Thyroid gland (tissue), 4 donors: ENCODE measurements around the gene LRP10. TPM values are rescaled to one million over a fixed set of nuclear protein-coding genes. Genes with fewer than 3 reads are reported as not detected.

Experiments used
- DNase-seq, 2 donors: peaks; one replicate each; pipeline ENCODE4 v3.0.0-alpha.2; 2019
- H3K27ac ChIP-seq, 3 donors: fragments of 200-600 bp; sonication (generic); 1 replicate in 2 of 3; 2 replicates in 1 of 3; pipeline ENCODE4 v1.5.1; 2016 to 2019; ENCODE audit warnings: mild to moderate bottlenecking in 1 of 3, moderate library complexity in 1 of 3
- H3K27me3 ChIP-seq: fragments of 200-600 bp; sonication (generic); one replicate; pipeline ENCODE4 v1.5.1; 2019
- H3K36me3 ChIP-seq, 2 donors: fragments of 200-600 bp; sonication (generic); one replicate each; pipeline ENCODE4 v1.5.1; 2016 to 2019
- H3K4me1 ChIP-seq, 2 donors: fragments of 200-600 bp; sonication (generic); one replicate each; pipeline ENCODE4 v1.5.1; 2017 to 2019
- H3K4me3 ChIP-seq, 3 donors: fragments of 200-600 bp; sonication (generic); replicated peaks in 1 of 3; 1 replicate in 2 of 3; 2 replicates in 1 of 3; pipeline ENCODE4 v1.5.1; 2016; ENCODE audit warnings: mild to moderate bottlenecking in 1 of 3
- H3K9me3 ChIP-seq: fragments of 200-600 bp; sonication (generic); one replicate; pipeline ENCODE4 v1.5.1; 2017
- POLR2A ChIP-seq, 2 donors: fragments of 450-650 bp; IDR thresholded peaks; one replicate each; pipeline ENCODE4 v1.6.1; 2017; ENCODE audit warnings: antibody characterized with exemption in 2 of 2, mild to moderate bottlenecking in 2 of 2, moderate library complexity in 1 of 2
- WGBS, 2 donors: methylation state at CpG; one replicate each; pipeline ENCODE4 v1.1.5; 2017; 5-methylcytosine and 5-hydroxymethylcytosine counted together
- intact Hi-C: fragments of 100-400 bp; cut with DNase I; formaldehyde crosslinking; loops from one replicate; pipeline ENCODE4 v1.15.1; 2023
- small RNA-seq: library from RNA; depleted of rRNA; stranded (forward); fragments of <200 nt; gene quantifications from one replicate; pipeline ENCODE3, GENCODE V24; 2016
- total RNA-seq, 4 donors: library from RNA; depleted of rRNA; stranded (reverse); fragments of >200 nt; gene quantifications; one replicate each; pipeline ENCODE4 v1.2.3, GENCODE V29; 2016
- TF ChIP-seq, protein P1 (sequence below), 6 experiments: fragments of 200-600 bp in 3 of 6; fragments of 450-650 bp in 3 of 6; sonication (generic) in 3 of 6; IDR thresholded peaks; one replicate each; pipeline ENCODE4 v1.5.1; 2016 to 2019; ENCODE audit warnings: antibody characterized with exemption in 6 of 6, mild to moderate bottlenecking in 2 of 6, inconsistent platforms in 1 of 6, moderate library complexity in 1 of 6

LRP10 gene
- total RNA-seq, 4 donors from 2014 or later, result 107 to 143 (median 121) TPM

DNA sequence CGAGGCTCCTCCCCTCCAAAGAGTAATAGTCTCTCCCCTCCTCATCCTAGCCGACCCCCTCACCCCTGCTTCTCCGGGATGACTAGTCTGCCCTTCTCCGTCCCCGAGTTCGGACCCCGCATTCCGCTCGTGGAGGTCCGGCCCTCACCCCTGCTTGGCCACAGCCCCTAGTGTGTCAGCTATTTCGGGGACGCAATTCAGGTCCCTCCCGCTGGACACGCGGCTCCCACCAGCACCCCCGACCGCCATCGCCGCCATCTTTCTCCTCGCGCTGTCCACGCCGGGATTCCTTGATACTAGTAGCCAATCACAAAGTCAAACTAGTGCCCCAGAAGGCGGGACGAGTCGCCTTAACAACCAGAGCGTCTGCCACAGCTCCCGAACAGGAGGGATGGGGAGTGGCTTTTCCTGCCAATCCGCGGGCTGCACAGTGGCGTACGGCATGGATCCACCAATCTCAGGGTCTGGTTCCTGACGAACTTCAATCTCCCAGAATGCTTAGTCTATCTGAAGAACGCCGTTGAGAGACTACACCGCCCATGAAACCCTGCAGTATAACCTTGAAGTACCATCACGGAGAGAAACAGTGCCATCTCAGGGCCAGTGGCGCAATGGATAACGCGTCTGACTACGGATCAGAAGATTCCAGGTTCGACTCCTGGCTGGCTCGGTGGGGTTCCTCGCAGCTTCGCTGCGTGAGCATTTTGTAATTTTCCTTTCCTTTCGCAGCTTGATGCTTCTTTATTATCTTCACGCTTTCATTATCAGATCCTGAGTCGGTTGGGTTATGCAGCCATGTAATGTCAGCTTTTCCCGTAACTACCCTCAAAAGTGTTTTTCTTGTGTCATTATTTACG, 57.8 kb downstream of the LRP10 start, which contains the start of gene PRMT5:
Gene PRMT5, minus strand, starts transcription at position 273 of the 857 bp plus-strand sequence. Its CDS starts 15 bp downstream, at position 258.
- intact Hi-C loops, result no loop called here
- H3K4me3 ChIP-seq, result peak within 1 kb of the TSS; percentile 30 to 83 (median 77)
- no peaks in the 10 kb centered on the region for H3K27me3 ChIP-seq
- WGBS, 2 donors, result 0% methylated on average over 50 of the region's 51 CpGs
- H3K27ac ChIP-seq, result peak within 1 kb of the TSS; percentile 63 to 87 (median 79)
- peaks cover 6 to 10% of the 10 kb centered on the region in 2 donors for H3K4me1 ChIP-seq
- peaks cover 5 to 19% of the 10 kb centered on the region in 2 donors for H3K36me3 ChIP-seq
- TF ChIP-seq, protein P1, sequence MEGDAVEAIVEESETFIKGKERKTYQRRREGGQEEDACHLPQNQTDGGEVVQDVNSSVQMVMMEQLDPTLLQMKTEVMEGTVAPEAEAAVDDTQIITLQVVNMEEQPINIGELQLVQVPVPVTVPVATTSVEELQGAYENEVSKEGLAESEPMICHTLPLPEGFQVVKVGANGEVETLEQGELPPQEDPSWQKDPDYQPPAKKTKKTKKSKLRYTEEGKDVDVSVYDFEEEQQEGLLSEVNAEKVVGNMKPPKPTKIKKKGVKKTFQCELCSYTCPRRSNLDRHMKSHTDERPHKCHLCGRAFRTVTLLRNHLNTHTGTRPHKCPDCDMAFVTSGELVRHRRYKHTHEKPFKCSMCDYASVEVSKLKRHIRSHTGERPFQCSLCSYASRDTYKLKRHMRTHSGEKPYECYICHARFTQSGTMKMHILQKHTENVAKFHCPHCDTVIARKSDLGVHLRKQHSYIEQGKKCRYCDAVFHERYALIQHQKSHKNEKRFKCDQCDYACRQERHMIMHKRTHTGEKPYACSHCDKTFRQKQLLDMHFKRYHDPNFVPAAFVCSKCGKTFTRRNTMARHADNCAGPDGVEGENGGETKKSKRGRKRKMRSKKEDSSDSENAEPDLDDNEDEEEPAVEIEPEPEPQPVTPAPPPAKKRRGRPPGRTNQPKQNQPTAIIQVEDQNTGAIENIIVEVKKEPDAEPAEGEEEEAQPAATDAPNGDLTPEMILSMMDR (IDR thresholded peaks at IDR 0.05), result peak in 1 of 6 experiments; percentile 3
- TF ChIP-seq POLR2A (IDR thresholded peaks at IDR 0.05), result peak; percentile 63 to 91
- no peaks in the 10 kb centered on the region for H3K9me3 ChIP-seq
- DNase-seq, result peak; percentile 100

DNA sequence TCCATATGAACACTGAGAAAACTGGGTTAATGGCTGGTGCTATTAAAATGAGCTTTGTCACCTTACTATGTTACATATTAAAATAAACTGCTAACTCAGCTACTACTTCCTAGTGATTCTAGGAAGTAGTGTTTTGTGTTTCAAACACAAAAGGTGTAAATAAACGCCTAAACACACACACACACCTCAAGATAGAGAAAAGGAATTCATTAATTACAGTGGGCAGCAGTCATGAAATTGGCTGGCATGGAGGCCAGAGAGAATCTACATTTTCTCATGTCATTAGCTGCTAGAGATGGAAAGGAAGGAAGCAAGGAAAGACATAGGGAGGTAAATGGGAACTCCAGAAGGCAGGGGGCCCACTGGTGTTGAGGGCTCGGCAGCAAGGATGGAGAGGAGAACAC, 58.4 kb downstream of the LRP10 start:
- no peak for DNase-seq
- H3K36me3 ChIP-seq, result peaks cover 0 to 13% of the 10 kb centered on the region in 2 donors

More for the DNA sequence above, 58.4 kb downstream of the LRP10 start:
- no peaks in the 10 kb centered on the region for H3K27me3 ChIP-seq
- H3K9me3 ChIP-seq, result no peaks in the 10 kb centered on the region
- H3K4me3 ChIP-seq, result peak overlapping the region in 2 of 3 donors; percentile 23 to 43
- WGBS, 2 donors, result 0 to 9% methylated on average over 2 of the region's 2 CpGs
- intact Hi-C loops, result loop anchor here (10.0 kb wide), 1 partner anchor 55 kb away; the partner anchor contains the start of gene AJUBA
- TF ChIP-seq, protein P1 (IDR thresholded peaks at IDR 0.05), result no peak
- TF ChIP-seq POLR2A (IDR thresholded peaks at IDR 0.05), result no peak
- H3K4me1 ChIP-seq, result peaks cover 6 to 10% of the 10 kb centered on the region in 2 donors
- H3K27ac ChIP-seq, result peak overlapping the region; percentile 63 to 87 (median 79)

Small RNA genes lying within 50 kb of the gene (small RNA-seq; reads per million reads assigned to genes)
- not detected for gene RF00019

Other genes starting within 250 kb of the LRP10 start
- gene OR6J1, start 227.4 kb upstream of the LRP10 start, total RNA-seq, result not detected
- gene OXA1L, start 105.1 kb upstream of the LRP10 start, total RNA-seq, result 100 to 1,000 TPM; 104 to 131 (median 117) TPM
- 10 to 100 TPM in 3 of 4 donors, 1 to 10 TPM in 1; 8.4 to 15.1 (median 13.7) TPM for gene SLC7A7, start 56.3 kb upstream of the LRP10 start, total RNA-seq
- gene MRPL52, start 41.9 kb upstream of the LRP10 start, total RNA-seq, result 100 to 1,000 TPM in 2 of 4 donors, 10 to 100 TPM in 2; 43.7 to 166 (median 76.3) TPM
- 100 to 1,000 TPM in 1 of 4 donors, 10 to 100 TPM in 3; 59.7 to 119 (median 88.5) TPM for gene MMP14, start 35.2 kb upstream of the LRP10 start, total RNA-seq
- 1 to 10 TPM in 1 of 4 donors, under 1 TPM in 2, not detected in 1; 0.54 to 1.2 (median 0.89) TPM for gene REM2, start 11.5 kb downstream of the LRP10 start, total RNA-seq
- gene RBM23, start 47.4 kb downstream of the LRP10 start, total RNA-seq, result 1,000 to 10,000 TPM in 2 of 4 donors, 100 to 1,000 TPM in 2; 157 to 1,409 (median 683) TPM
- gene PRMT5, start 57.6 kb downstream of the LRP10 start, total RNA-seq, result 10 to 100 TPM; 60.7 to 73.8 (median 63.2) TPM
- gene HAUS4, start 85.3 kb downstream of the LRP10 start, total RNA-seq, result 10 to 100 TPM; 25.7 to 40.8 (median 40.0) TPM
- gene AJUBA, start 110.8 kb downstream of the LRP10 start, total RNA-seq, result 10 to 100 TPM; 18.4 to 40.5 (median 34.8) TPM
- gene C14orf93, start 138.4 kb downstream of the LRP10 start, total RNA-seq, result 10 to 100 TPM; 11.6 to 20.6 (median 15.4) TPM
- 100 to 1,000 TPM in 2 of 4 donors, 10 to 100 TPM in 2; 75.7 to 215 (median 113) TPM for gene PSMB5, start 163.2 kb downstream of the LRP10 start, total RNA-seq
- gene PSMB11, start 170.5 kb downstream of the LRP10 start, total RNA-seq, result not detected
- 1 to 10 TPM; 2.9 to 7.8 (median 5.6) TPM for gene CDH24, start 185.8 kb downstream of the LRP10 start, total RNA-seq
- gene ACIN1, start 223.4 kb downstream of the LRP10 start, total RNA-seq, result 100 to 1,000 TPM; 143 to 195 (median 152) TPM
- gene C14orf119, start 223.8 kb downstream of the LRP10 start, total RNA-seq, result 10 to 100 TPM; 21.3 to 37.1 (median 28.9) TPM
- under 1 TPM in 1 of 4 donors, not detected in 3; 0.11 TPM for gene CIROP, start 233.2 kb downstream of the LRP10 start, total RNA-seq
- gene CEBPE, start 247.5 kb downstream of the LRP10 start, total RNA-seq, result not detected